SK-N-SH (cell line): Measurements from ENCODE around the gene IGSF5. TPM values are rescaled to one million over a fixed set of nuclear protein-coding genes. Genes with fewer than 3 reads are reported as not detected.

ENCODE experiments used
- CTCF ChIA-PET: fragments of 300-600, 350-600 bp; formaldehyde crosslinking; extraction: SDS; loops from one replicate; lab custom pipeline; 2021; lab: Yijun Ruan, JAX
- POLR2A ChIA-PET: fragments of 350-600 bp; sonication (Branson Sonifier 250); formaldehyde crosslinking; extraction: SDS; loops from one replicate; lab custom pipeline; 2020; ENCODE audit warnings: antibody characterized with exemption, inconsistent platforms; lab: Yijun Ruan, JAX
- DNase-seq: peaks from one replicate; pipeline ENCODE4 v3.0.0; 2012
- H2AFZ ChIP-seq: fragments of 200-600 bp; sonication (generic); 2 replicates; pipeline ENCODE4 v1.8.1; 2016; ENCODE audit warnings: antibody characterized with exemption, mild to moderate bottlenecking, low read depth
- H3F3A ChIP-seq: fragments of 200-600 bp; sonication (generic); replicated peaks from 2 replicates; pipeline ENCODE3; 2016; ENCODE audit warnings: antibody characterized with exemption, mild to moderate bottlenecking; ENCODE audit not compliant: insufficient read depth
- H3K27ac ChIP-seq, 2 experiments: fragments of 200-500 bp in 1 of 2; fragments of 200-600 bp in 1 of 2; sonication (Bioruptor generic) in 1 of 2; sonication (generic), shearing (Covaris generic) in 1 of 2; 2 replicates each; pipeline versions ENCODE4 v1.5.1 to v1.6.1; 2014 to 2016; ENCODE audit warnings: low read depth in 2 of 2, inconsistent platforms in 1 of 2, low read length in 1 of 2, mild to moderate bottlenecking in 1 of 2, mixed read lengths in 1 of 2
- H3K27me3 ChIP-seq: fragments of 200-600 bp; sonication (generic), shearing (Covaris generic); 2 replicates; pipeline ENCODE4 v1.6.1; 2016; ENCODE audit warnings: mixed run types; ENCODE audit not compliant: insufficient read depth
- H3K36me3 ChIP-seq, 2 experiments: fragments of 200-500 bp in 1 of 2; fragments of 200-600 bp in 1 of 2; sonication (Bioruptor generic) in 1 of 2; sonication (generic) in 1 of 2; replicated peaks in 1 of 2; 2 replicates each; pipeline versions ENCODE3 to v1.5.1; 2014 to 2016; ENCODE audit warnings: low read length in 1 of 2, mild to moderate bottlenecking in 1 of 2; ENCODE audit not compliant: insufficient read depth in 2 of 2, control insufficient read depth in 1 of 2
- H3K4me1 ChIP-seq, 2 experiments: fragments of 200-500 bp in 1 of 2; fragments of 200-600 bp in 1 of 2; sonication (Bioruptor generic) in 1 of 2; sonication (generic), shearing (Covaris generic) in 1 of 2; 2 replicates each; pipeline versions ENCODE4 v1.5.1 to v1.6.1; 2014 to 2016; ENCODE audit warnings: low read depth in 1 of 2, low read length in 1 of 2, mixed run types in 1 of 2; ENCODE audit not compliant: insufficient read depth in 2 of 2, control insufficient read depth in 1 of 2
- H3K4me2 ChIP-seq: fragments of 200-600 bp; sonication (generic), shearing (Covaris generic); 2 replicates; pipeline ENCODE4 v1.6.1; 2017; ENCODE audit warnings: mixed run types
- H3K4me3 ChIP-seq, 2 experiments: fragments of 200-500 bp in 1 of 2; fragments of 200-600 bp in 1 of 2; sonication (Bioruptor generic) in 1 of 2; sonication (generic), shearing (Covaris generic) in 1 of 2; 2 replicates each; pipeline versions ENCODE4 v1.5.1 to v1.8.1; 2014 to 2016; ENCODE audit warnings: low read depth in 2 of 2, inconsistent platforms in 1 of 2, low read length in 1 of 2, mild to moderate bottlenecking in 1 of 2, mixed read lengths in 1 of 2, moderate library complexity in 1 of 2
- H3K79me2 ChIP-seq: fragments of 200-600 bp; sonication (generic); 2 replicates; pipeline ENCODE4 v1.8.1; 2017; ENCODE audit warnings: mild to moderate bottlenecking; ENCODE audit not compliant: insufficient read depth
- H3K9ac ChIP-seq: fragments of 200-600 bp; sonication (generic); 2 replicates; pipeline ENCODE4 v1.6.1; 2017; ENCODE audit warnings: mixed run types
- H3K9me2 ChIP-seq: fragments of 200-600 bp; sonication (generic); 2 replicates; pipeline ENCODE4 v1.6.1; 2017; ENCODE audit warnings: mixed run types
- H3K9me3 ChIP-seq: fragments of 200-600 bp; sonication (generic); 2 replicates; pipeline ENCODE4 v1.6.1; 2017; ENCODE audit warnings: mixed run types, mild to moderate bottlenecking, moderate library complexity
- H4K20me1 ChIP-seq: fragments of 200-600 bp; sonication (generic); 2 replicates; pipeline ENCODE4 v1.6.1; 2017; ENCODE audit warnings: mild to moderate bottlenecking, mixed run types; ENCODE audit not compliant: insufficient read depth
- CHD2 ChIP-seq: fragments of 150-350 bp; IDR thresholded peaks from 2 replicates; pipeline ENCODE4 v1.6.1; 2018; ENCODE audit warnings: low read length; ENCODE audit not compliant: partially characterized antibody
- CTCF ChIP-seq: fragments of 200-600 bp; sonication (generic); IDR thresholded peaks from 2 replicates; pipeline ENCODE4 v1.6.1; 2017; ENCODE audit warnings: antibody characterized with exemption, mild to moderate bottlenecking, moderate library complexity
- ELF1 ChIP-seq: IDR thresholded peaks from 2 replicates; pipeline ENCODE4 v1.4.0; 2012
- EZH2phosphoT487 ChIP-seq: fragments of 200-600 bp; sonication (generic); IDR thresholded peaks from 2 replicates; pipeline ENCODE4 v1.6.1; 2017; ENCODE audit warnings: low read depth, mixed run types, mild to moderate bottlenecking, antibody characterized with exemption, moderate library complexity, borderline replicate concordance
- FOSL2 ChIP-seq: IDR thresholded peaks from 2 replicates; pipeline ENCODE4 v1.4.0; 2012; ENCODE audit warnings: low read depth, mild to moderate bottlenecking, moderate library complexity, borderline replicate concordance
- FOXJ3 ChIP-seq: sonication (generic); formaldehyde crosslinking; IDR thresholded peaks from 2 replicates; pipeline ENCODE4 v1.5.1; 2020; ENCODE audit warnings: mild to moderate bottlenecking, missing genetic modification reagents
- FOXM1 ChIP-seq: IDR thresholded peaks from 2 replicates; pipeline ENCODE4 v1.4.0; 2012; ENCODE audit warnings: low read depth, mild to moderate bottlenecking
- MAX ChIP-seq: IDR thresholded peaks from 2 replicates; pipeline ENCODE4 v1.4.0; 2012; ENCODE audit warnings: low read depth
- MEF2A ChIP-seq: IDR thresholded peaks from 2 replicates; pipeline ENCODE4 v1.4.0; 2012; ENCODE audit warnings: low read depth, borderline replicate concordance
- MXI1 ChIP-seq: IDR thresholded peaks from 2 replicates; pipeline ENCODE4 v1.6.1; 2012; ENCODE audit warnings: mild to moderate bottlenecking, low read depth, low read length, improper control_type of control experiment
- NFIC ChIP-seq: IDR thresholded peaks from 2 replicates; pipeline ENCODE4 v1.4.0; 2012; ENCODE audit warnings: borderline replicate concordance
- POLR2AphosphoS5 ChIP-seq: IDR thresholded peaks from 2 replicates; pipeline ENCODE4 v1.6.1; 2012; ENCODE audit warnings: low read depth, low read length
- RAD21 ChIP-seq: IDR thresholded peaks from 2 replicates; pipeline ENCODE4 v1.6.1; 2012; ENCODE audit warnings: mild to moderate bottlenecking, low read length
- RCOR1 ChIP-seq: fragments of 150-350 bp; IDR thresholded peaks from 2 replicates; pipeline ENCODE4 v1.6.1; 2017; ENCODE audit warnings: antibody characterized with exemption, low read length
- RXRA ChIP-seq: IDR thresholded peaks from 2 replicates; pipeline ENCODE4 v1.4.0; 2012; ENCODE audit warnings: low read depth, mild to moderate bottlenecking, borderline replicate concordance
- TAF1 ChIP-seq: IDR thresholded peaks from 2 replicates; pipeline ENCODE4 v1.6.1; 2012; ENCODE audit warnings: low read depth, mild to moderate bottlenecking, low read length, moderate library complexity, borderline replicate concordance
- USF1 ChIP-seq: IDR thresholded peaks from 2 replicates; pipeline ENCODE4 v1.4.0; 2012; ENCODE audit warnings: low read depth, borderline replicate concordance
- USF2 ChIP-seq: fragments of 150-350 bp; IDR thresholded peaks from 2 replicates; pipeline ENCODE4 v1.6.1; 2017; ENCODE audit warnings: antibody characterized with exemption, low read length, low read depth, borderline replicate concordance
- WGBS: methylation state at CpG from one replicate; pipeline ENCODE4 v1.1.6; 2017; ENCODE audit warnings: low lambda C conversion rate; 5-methylcytosine and 5-hydroxymethylcytosine counted together
- polyA plus RNA-seq, 3 experiments: library from polyadenylated mRNA; depleted of rRNA; stranded (reverse); fragments of >200 nt; gene quantifications; 2 replicates each; pipeline ENCODE4 v1.2.3, GENCODE V29; 2012
- TF ChIP-seq, protein P1 (sequence below): fragments of 150-350 bp; IDR thresholded peaks from 2 replicates; pipeline ENCODE4 v1.6.1; 2016; ENCODE audit warnings: mild to moderate bottlenecking, low read depth, low read length
- TF ChIP-seq, protein P2 (sequence below): IDR thresholded peaks from 2 replicates; pipeline ENCODE4 v1.4.0; 2012; ENCODE audit warnings: low read depth, borderline replicate concordance

Gene IGSF5
- polyA plus RNA-seq, 1 of the 3 experiments (the other 2 are of a cell fraction): 0.08 TPM

DNA sequence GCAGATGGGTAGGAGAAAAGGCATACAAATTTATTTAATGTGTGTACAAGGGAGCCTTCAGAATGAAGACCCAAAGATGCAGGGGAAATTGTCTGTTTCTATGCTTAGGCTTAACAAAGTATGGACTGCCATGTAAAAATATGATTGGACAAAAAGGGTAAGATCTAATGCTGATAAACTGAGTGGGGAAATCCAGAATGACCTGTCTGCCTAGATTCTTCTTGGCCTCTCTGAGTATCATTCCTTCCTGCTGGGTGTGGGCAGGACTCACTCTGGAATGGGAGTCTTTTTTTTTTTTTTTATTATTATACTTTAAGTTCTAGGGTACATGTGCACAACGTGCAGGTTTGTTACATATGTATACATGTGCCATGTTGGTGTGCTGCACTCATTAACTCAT, 61.0 kb downstream of the IGSF5 start:
- TF ChIP-seq FOXM1 (no peak), CTCF (no peak), RAD21 (no peak), TAF1 (no peak), POLR2AphosphoS5 (no peak), FOXJ3 (no peak), USF2 (no peak), RCOR1 (no peak), RXRA (no peak), CHD2 (no peak), USF1 (no peak), MAX (no peak)
- TF ChIP-seq, protein P1, sequence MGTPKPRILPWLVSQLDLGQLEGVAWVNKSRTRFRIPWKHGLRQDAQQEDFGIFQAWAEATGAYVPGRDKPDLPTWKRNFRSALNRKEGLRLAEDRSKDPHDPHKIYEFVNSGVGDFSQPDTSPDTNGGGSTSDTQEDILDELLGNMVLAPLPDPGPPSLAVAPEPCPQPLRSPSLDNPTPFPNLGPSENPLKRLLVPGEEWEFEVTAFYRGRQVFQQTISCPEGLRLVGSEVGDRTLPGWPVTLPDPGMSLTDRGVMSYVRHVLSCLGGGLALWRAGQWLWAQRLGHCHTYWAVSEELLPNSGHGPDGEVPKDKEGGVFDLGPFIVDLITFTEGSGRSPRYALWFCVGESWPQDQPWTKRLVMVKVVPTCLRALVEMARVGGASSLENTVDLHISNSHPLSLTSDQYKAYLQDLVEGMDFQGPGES: no peak
- H3K9me3 ChIP-seq: no peaks in the 10 kb centered on the region
- no peaks in the 10 kb centered on the region for H3K4me1 ChIP-seq
- H3K36me3 ChIP-seq: no peaks in the 10 kb centered on the region
- no peaks in the 10 kb centered on the region for H3K9me2 ChIP-seq
- no peaks in the 10 kb centered on the region for H4K20me1 ChIP-seq
- no peak overlapping the region for H3K4me3 ChIP-seq
- no peak overlapping the region for H3K9ac ChIP-seq
- CTCF ChIA-PET: no interaction called here
- H2AFZ ChIP-seq: no peak overlapping the region
- H3K27me3 ChIP-seq: no peaks in the 10 kb centered on the region
- H3K27ac ChIP-seq: no peak overlapping the region
- POLR2A ChIA-PET: no interaction called here
- no peak overlapping the region for H3K4me2 ChIP-seq
- no peaks in the 10 kb centered on the region for H3K79me2 ChIP-seq
- DNase-seq: no peak
- H3F3A ChIP-seq: no peaks in the 10 kb centered on the region
- 42% methylated on average over 1 of the region's 1 CpG for WGBS

DNA sequence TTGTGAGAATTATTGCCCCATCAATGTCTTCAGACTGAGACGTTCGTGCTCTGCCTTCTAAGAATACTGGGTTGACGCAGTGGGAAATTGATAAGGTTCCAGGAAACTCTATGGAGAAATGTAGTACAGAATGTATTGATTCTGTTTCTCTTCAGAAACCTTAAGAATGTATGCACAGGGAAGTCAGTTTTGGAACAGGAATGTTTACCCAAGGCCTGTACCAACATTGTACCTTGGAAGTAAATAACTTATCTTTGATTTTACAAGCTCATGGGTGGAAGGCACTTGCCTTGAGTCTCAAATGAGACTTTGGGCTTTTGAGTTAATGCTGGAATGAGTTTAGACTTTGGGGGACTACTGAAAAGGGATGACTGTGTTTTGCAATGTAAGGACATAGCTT, 62.8 kb downstream of the IGSF5 start:
- H3K9me2 ChIP-seq: no peaks in the 10 kb centered on the region
- H4K20me1 ChIP-seq: no peaks in the 10 kb centered on the region
- H3K9ac ChIP-seq: no peak overlapping the region
- no peak overlapping the region for H2AFZ ChIP-seq
- no peak overlapping the region for H3K27ac ChIP-seq
- WGBS: 38% methylated on average over 3 of the region's 3 CpGs
- H3K9me3 ChIP-seq: no peaks in the 10 kb centered on the region
- POLR2A ChIA-PET: no interaction called here
- no peak overlapping the region for H3K4me3 ChIP-seq
- H3K4me2 ChIP-seq: no peak overlapping the region
- no peaks in the 10 kb centered on the region for H3F3A ChIP-seq
- no peaks in the 10 kb centered on the region for H3K27me3 ChIP-seq
- no peak for DNase-seq
- no peaks in the 10 kb centered on the region for H3K36me3 ChIP-seq
- H3K4me1 ChIP-seq: no peaks in the 10 kb centered on the region
- H3K79me2 ChIP-seq: no peaks in the 10 kb centered on the region
- CTCF ChIA-PET: no interaction called here
- TF ChIP-seq ELF1 (no peak), EZH2phosphoT487 (no peak), FOXM1 (no peak), MEF2A (no peak), FOSL2 (no peak), NFIC (no peak), MXI1 (no peak)
- TF ChIP-seq, protein P2, sequence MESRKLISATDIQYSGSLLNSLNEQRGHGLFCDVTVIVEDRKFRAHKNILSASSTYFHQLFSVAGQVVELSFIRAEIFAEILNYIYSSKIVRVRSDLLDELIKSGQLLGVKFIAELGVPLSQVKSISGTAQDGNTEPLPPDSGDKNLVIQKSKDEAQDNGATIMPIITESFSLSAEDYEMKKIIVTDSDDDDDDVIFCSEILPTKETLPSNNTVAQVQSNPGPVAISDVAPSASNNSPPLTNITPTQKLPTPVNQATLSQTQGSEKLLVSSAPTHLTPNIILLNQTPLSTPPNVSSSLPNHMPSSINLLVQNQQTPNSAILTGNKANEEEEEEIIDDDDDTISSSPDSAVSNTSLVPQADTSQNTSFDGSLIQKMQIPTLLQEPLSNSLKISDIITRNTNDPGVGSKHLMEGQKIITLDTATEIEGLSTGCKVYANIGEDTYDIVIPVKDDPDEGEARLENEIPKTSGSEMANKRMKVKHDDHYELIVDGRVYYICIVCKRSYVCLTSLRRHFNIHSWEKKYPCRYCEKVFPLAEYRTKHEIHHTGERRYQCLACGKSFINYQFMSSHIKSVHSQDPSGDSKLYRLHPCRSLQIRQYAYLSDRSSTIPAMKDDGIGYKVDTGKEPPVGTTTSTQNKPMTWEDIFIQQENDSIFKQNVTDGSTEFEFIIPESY: no peak
